Islet of Langerhans (tissue), 1 donor: ENCODE measurements around the gene ZBTB20.
A peak's percentile ranks its signal among the peaks of the same experiment; 100 is the strongest.

ENCODE experiments used
- FAIRE-seq: peaks from one replicate; lab custom pipeline; 2011; peaks lifted over from hg19 to GRCh38; lab: Jason Lieb, UNC

ZBTB20 gene

DNA sequence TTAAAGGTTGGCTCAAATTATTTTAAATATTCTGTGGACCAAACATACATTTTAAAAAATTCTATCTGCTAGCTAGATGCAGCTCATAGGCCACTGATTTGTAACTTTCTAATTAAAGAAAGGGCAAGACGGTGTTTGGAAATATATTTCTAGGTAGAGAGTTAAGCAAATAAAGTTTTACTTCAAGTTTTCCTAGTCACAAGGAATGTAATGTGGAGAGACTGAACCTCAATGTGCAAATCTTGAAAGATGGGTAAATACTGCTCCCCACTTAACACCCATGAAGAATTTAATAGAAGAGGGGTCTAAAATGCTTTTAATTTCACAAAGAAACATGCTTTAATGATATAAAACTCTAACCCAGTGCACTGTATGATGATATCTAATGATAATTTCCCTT lies 678.0 kb downstream of the ZBTB20 start:
- FAIRE-seq, result no peak

DNA sequence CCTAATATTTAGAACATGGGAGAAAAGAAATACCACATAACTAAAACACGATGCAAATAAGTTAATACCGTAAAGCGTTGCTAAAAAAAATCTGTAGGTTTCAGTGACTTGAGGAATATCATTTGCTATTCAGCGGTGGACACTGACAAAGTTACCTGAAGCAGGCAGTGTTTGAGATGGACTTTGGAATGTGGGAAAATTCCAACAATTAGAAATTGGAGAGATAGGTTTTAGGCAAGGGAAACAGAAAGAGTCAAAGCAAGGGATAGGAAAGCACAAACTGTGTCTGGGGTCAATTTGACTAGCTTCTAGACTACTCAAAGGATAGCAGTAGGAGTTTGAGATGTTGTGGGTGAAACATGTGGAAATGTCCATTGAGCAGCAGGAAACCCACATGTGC lies 680.3 kb downstream of the ZBTB20 start:
- no peak for FAIRE-seq

GRCh38 chr3:114466251-114466650 lies 680.8 kb downstream of the ZBTB20 start:
- FAIRE-seq, result no peak

GRCh38 chr3:114464548-114464947 lies 682.5 kb downstream of the ZBTB20 start:
- FAIRE-seq, result no peak

- FAIRE-seq, result no peak
Measured at GRCh38 chr3:114462750-114463149, 684.3 kb downstream of the ZBTB20 start.

DNA sequence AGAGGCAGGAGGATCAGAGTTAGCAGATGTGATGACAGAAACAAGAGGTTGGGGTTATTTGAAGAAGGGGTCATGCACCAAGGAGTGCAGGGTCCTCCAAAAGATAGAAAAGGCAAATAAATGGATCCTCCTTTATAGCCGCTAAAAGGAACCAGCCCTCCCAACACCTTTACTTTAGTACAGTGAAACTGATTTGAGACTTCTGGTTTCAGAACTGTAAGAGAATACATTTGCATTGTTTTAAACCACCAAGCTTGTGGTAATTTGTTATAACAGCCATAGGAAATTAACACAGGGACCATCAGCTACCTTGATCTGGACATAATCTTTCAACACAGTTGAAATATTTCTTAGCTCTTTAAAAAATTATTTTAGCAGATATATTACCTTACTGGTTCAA lies 686.6 kb downstream of the ZBTB20 start:
- no peak for FAIRE-seq

- no peak for FAIRE-seq
Measured at GRCh38 chr3:114456742-114457141, 690.3 kb downstream of the ZBTB20 start.

- FAIRE-seq, result peak; percentile 36
Measured at GRCh38 chr3:114455432-114455831, 691.7 kb downstream of the ZBTB20 start.

DNA sequence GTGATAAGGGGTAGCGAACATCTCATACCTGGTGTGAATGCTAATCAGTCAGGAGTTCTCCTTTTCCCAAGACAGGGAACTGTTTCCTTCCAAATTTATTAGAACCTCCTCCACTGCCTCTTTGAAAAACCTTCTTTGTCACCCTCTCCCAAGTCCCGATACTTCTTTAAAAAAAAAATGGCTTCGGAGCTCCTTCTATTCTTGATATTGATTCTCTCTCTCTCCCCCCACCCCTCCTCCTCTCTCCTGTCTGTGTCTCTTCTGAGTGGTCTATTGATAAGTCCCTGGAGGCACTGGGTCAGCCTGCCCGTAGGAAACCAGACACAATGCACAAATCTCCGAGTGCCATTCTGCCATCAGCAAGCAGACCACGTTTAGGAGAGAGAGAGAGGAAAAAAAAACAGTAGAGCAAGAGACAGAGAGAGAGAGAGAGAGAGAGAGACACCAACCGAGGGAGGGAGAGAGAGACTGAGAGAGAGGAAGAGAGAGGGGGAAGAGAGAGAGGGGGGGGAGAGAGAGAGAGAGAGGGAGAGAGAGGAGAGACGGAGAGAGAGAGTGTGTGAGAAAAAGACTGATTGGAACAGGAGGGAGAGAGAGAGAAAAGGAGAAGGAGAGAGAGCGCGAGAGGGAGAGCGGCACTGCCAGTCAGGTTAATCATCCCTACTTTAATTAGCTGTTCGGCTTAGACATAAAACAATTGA lies 692.4 kb downstream of the ZBTB20 start:
- FAIRE-seq, result no peak

DNA sequence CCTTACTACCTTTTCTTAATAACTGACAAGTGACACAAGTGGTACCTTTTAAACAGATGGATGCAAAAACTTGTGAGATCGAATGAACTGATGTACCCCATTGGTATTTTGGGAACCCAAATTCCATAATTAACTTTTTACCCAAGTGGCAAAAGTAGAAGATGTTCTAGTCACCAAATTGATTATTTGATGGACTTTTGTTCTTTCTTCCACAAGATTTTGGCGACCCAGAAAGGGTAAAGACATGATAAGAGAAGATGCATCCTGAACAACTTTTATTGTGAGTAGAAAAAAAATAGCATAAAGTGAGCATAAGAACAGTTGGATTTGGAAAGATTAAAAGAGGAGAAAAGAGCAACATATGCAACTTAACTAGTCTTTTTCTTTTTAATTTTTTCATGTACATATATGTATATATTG lies 693.7 kb downstream of the ZBTB20 start:
- FAIRE-seq, result no peak

DNA sequence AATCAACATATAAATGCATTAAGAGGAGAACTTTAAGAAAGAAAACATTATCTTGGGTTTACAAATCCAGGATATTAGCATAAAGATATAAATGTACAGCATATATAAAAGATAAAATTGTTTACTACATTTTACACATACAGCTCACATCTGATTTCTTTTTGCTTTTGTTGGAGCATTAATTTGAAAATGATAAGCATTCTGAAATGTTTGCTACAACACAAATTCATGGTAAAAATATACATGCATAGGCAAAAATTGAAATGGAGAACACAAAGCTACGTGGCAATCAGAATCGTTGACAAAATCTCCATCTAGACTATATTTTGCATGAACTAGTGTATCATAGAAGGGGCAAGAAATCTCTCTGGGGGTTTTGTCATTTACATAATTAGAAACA lies 694.2 kb downstream of the ZBTB20 start:
- FAIRE-seq, result no peak

DNA sequence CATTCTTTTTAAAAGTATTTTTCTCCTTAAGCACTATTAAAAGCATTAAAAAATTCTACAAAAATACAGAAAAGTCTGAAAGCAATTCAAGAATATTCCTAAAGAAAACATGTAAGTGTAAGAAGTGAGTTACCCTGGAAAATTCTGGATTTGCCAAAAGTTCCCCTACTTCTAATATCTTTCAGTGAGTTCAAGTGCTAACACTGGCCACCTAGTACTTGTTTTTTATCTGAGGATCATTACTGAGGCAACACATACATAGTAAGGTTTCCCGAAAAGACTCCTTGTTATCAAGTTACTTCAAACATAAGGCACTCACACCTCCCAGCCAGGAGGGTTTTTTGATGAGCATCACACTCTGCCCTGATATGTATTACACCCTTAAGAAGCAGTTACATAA lies 694.8 kb downstream of the ZBTB20 start:
- peak; percentile 97 for FAIRE-seq

- no peak for FAIRE-seq
Measured at GRCh38 chr3:114451561-114452018, 695.5 kb downstream of the ZBTB20 start.

GRCh38 chr3:114451051-114451451 lies 696.0 kb downstream of the ZBTB20 start:
- peak; percentile 81 for FAIRE-seq

- no peak for FAIRE-seq
Measured at GRCh38 chr3:114450008-114450596, 697.0 kb downstream of the ZBTB20 start.

DNA sequence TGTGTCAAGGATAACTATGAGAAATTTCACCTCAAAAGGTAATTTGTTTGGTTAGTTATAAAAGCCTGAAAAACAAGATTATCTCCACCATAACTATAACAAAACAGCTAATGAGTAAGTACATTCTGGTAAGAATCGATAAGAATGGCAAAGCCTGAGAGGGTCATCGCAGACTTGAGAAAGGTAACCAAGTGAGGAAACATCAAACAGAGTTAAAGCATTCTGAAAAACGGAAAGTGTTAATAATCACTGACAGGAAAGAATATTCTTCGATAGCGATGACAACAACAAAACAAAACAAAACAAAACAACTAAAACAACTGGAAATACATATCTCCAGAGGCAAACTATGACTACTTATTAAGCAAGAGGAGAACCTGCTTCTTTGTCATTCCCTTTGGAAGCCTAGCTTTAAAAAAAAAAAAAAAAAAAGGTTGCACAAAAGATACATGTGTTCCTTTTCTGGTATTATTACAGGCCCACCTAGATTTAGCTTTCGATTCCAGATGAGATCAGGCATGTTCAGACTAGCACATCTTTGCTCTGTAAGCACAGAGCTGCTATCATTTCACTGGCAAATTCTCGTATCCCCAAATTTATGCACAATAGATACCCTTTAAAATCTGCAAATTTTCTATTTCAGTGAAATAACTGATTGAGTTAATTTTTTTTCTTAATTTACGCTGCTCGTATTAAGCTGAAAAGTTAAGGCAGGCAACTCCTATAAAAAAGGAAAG lies 697.6 kb downstream of the ZBTB20 start:
- peak; percentile 9 for FAIRE-seq

- peak; percentile 21 for FAIRE-seq
Measured at GRCh38 chr3:114447950-114448479, 699.1 kb downstream of the ZBTB20 start.

DNA sequence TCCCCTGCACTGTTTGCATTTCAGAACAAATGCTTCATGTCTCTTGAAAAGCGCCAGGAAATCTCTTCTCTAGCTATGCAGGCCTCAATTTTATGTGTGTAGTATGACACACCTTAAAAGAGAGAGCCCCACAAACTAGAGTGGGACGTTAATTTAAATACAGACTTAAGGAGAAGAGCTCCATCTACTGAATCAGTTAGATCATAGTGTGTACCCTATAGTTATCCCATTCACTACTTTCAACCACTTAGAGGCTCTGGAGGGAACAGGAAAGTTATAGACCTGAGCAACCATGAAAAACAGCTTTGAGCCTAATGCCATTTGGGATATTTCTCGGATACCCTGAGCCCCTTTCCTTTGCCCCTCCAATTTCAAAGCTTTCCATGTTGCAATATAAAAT lies 699.5 kb downstream of the ZBTB20 start:
- no peak for FAIRE-seq

DNA sequence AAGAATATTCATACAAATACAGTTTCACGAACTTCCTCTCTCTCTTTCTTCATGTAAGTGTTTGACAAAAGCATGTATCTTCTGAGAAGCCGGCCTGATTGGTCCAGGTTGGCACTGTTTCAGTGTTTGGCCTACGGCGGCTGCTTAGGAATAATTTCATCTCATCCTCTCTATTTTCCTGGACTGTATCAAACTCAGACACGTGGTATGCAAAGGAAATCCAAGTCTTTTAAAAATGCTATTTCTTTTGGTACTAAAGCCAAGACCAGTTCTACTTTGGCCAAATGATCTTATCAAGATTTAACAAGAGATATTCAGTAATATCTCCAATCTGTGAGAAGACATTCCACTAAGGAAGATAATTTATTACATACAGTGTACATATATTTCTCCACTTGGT lies 700.5 kb downstream of the ZBTB20 start:
- no peak for FAIRE-seq

DNA sequence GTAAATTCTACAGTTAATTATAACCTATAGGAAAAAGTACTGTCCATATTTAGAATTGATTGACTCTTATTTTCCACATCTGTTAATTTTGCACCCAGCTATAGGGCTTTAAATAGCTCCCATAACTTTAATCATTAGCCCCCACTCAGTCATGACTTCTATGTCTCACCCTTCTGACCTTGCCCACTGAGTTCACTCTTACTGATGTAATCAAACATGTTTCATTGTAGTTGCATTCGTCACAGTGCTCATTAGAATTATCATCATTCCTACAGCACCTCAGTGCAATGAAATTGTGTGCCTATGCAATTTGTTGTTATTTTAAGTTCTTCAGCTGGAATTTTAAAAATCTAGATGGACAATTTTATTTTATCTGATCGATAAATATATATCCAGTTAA lies 701.9 kb downstream of the ZBTB20 start:
- peak; percentile 13 for FAIRE-seq

DNA sequence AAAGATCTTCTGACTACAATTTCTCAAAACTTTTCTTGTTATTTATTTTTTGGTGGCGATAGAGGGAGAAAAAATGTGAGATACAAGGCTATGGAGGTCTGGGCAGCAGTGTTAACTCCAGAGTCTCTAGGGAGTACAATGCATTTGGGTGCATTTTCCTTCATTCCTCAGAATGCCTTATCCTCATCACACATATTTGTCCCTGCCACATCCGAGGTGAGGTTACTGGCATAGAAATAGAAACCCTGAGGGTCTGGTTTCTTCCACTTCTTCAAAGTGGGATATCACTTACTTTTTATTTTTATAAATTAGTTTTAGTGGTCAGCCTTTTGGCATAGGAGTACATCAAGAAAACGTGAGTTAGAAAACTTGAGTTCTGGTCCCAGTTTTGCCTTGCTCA lies 702.9 kb downstream of the ZBTB20 start:
- no peak for FAIRE-seq

DNA sequence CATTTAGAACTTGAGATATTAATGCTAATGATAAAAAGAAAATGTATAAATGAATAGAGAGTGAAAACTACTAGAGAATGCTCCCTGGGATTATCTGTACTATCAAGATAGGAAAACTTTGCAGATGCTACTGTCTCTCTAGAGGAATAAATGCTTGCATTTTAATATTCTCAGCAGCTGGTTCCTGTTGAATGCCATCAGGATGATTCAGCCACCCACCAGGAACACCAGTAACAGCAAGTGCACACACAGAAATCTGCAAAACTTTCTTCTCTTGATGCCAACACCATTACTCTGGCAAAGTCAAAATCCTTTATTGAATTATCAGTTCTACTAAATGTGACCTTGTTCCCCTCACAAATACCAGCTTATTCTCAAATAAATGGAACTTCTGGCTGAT lies 704.8 kb downstream of the ZBTB20 start:
- FAIRE-seq, result no peak

DNA sequence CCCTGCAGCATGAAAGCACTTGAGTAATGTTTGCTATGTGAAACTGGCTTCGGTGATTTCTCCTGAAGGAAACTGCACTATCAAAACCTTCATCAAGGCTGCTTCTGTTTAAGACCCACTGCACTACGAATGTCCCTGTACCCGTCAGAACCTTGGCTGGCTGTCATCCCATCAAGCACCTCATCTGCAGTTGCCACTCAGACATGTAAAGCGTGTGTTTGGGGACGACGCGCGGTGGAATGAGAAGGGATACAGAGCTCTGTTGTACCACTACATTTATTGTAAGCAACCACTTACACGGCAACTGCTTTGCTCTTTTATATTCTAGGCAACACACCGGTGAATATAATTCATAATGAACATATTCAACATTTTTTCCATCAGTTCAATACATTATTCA lies 705.7 kb downstream of the ZBTB20 start:
- no peak for FAIRE-seq
